Small intestine (tissue), 7 donors: ENCODE data around the gene ZCCHC14. TPM values are rescaled to one million over a fixed set of nuclear protein-coding genes. Genes with fewer than 3 reads are reported as not detected.
A peak's percentile ranks its signal among the peaks of the same experiment; 100 is the strongest.

ENCODE experiments used
- DNase-seq, 2 donors: peaks; one replicate each; pipeline versions ENCODE4 v3.0.0 to v3.0.0-alpha.2; 2013
- FAIRE-seq: peaks from 2 replicates; lab custom pipeline; 2012; peaks lifted over from hg19 to GRCh38; lab: Jason Lieb, UNC
- H3K27ac ChIP-seq, 3 donors: one replicate each; pipeline ENCODE4 v1.5.1; 2013; ENCODE audit warnings: low read length in 2 of 3, mild to moderate bottlenecking in 2 of 3, control low read depth in 1 of 3, inconsistent platforms in 1 of 3, low read depth in 1 of 3, moderate library complexity in 1 of 3
- H3K27me3 ChIP-seq, 3 donors: one replicate each; pipeline ENCODE4 v1.6.1; 2013; ENCODE audit warnings: low read length in 3 of 3, inconsistent platforms in 1 of 3; ENCODE audit not compliant: control insufficient read depth in 3 of 3, insufficient read depth in 3 of 3
- H3K36me3 ChIP-seq, 3 donors: one replicate each; pipeline ENCODE4 v1.6.1; 2013; ENCODE audit warnings: low read length in 3 of 3, inconsistent platforms in 1 of 3, low read depth in 1 of 3, mild to moderate bottlenecking in 1 of 3, moderate library complexity in 1 of 3; ENCODE audit not compliant: control insufficient read depth in 3 of 3, insufficient read depth in 2 of 3
- H3K4me1 ChIP-seq, 3 donors: one replicate each; pipeline ENCODE4 v1.6.1; 2013; ENCODE audit warnings: low read length in 2 of 3, inconsistent platforms in 1 of 3, low read depth in 1 of 3, mild to moderate bottlenecking in 1 of 3, moderate library complexity in 1 of 3; ENCODE audit not compliant: control insufficient read depth in 3 of 3, insufficient read depth in 2 of 3
- H3K4me3 ChIP-seq, 3 donors: one replicate each; pipeline ENCODE4 v1.5.1; 2013; ENCODE audit warnings: low read length in 3 of 3, control low read depth in 1 of 3, inconsistent platforms in 1 of 3, low read depth in 1 of 3, mild to moderate bottlenecking in 1 of 3, moderate library complexity in 1 of 3
- H3K9me3 ChIP-seq, 2 donors: one replicate each; pipeline ENCODE4 v1.6.1; 2013; ENCODE audit warnings: low read depth in 1 of 2, low read length in 1 of 2; ENCODE audit not compliant: control insufficient read depth in 2 of 2, insufficient read depth in 1 of 2
- WGBS, 3 donors: extraction: QIAGEN DNeasy Blood & Tissue Kit; methylation state at CpG; one replicate each; pipeline ENCODE4 v1.1.7; 2013; 5-methylcytosine and 5-hydroxymethylcytosine counted together
- polyA plus RNA-seq, 4 donors: library from polyadenylated mRNA; stranded (reverse) in 3 of 4; unstranded in 1 of 4; fragments of 200-250 nt in 3 of 4; fragments of 120-200 nt in 1 of 4; gene quantifications; one replicate each; pipeline versions ENCODE4 v1.2.1 to v1.2.3, GENCODE V29; 2013
- donor health status: healthy with polysubstance abuse.
- donor health status: control.
- donor health status: control.
- donor health status: Bipolar disorder and iron deficiency.
- donor health status: healthy.

Gene ZCCHC14
- polyA plus RNA-seq, 4 donors, result 9.2 to 42.8 (median 13.1) TPM

DNA sequence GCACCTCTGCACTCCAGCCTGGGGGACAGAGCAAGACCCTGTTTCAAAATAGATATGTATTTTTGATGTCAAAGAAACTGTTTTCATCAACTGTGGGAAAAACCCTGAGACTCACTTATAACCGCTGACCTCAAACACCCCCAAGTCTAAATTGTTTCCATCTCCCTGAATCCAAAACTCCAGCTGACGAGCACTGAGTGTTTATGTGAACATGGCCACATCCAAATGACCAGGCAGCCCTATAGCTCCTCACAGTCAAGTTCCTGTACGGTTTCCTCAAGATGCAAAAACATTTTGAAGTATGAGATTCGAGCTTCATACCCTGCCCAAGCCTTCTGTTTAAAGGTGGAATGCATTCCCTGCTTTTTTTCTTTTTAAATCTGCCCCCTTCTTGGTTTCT, 45.3 kb upstream of the ZCCHC14 start:
- Histone ChIP-seq H3K27me3 (peaks cover 0 to 2% (median 2%) of the 10 kb centered on the region in 3 donors), H3K4me1 (peaks cover 0 to 7% (median 0%) of the 10 kb centered on the region in 3 donors), H3K4me3 (no peak overlapping the region), H3K27ac (peak overlapping the region in 1 of 3 donors; percentile 71), H3K9me3 (peaks cover 0 to 18% of the 10 kb centered on the region in 2 donors), H3K36me3 (no peaks in the 10 kb centered on the region)
- 60 to 68% (median 64%) methylated on average over 4 of the region's 4 CpGs for WGBS, 3 donors
- DNase-seq (no peak), FAIRE-seq (no peak)

DNA sequence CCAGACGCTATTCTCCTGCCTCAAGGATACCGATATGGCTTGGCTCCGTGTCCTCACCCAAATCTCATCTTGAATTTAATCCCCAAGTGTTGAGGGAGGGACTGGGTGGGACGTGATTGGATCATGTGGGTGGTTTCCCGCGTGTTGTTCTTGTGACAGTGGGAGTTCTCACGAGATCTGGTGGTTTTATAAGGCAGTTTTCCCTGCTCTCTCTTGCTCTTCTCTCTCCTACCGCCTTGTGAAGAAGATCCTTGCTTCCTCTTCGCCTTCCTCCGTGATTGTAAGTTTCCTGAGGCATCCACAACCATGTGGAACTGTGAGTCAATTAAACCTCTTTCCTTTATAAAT, 43.9 kb upstream of the ZCCHC14 start:
- H3K36me3 ChIP-seq, result no peaks in the 10 kb centered on the region
- DNase-seq, result no peak
- WGBS, 3 donors, result 67 to 81% (median 78%) methylated on average over 10 of the region's 10 CpGs
- H3K27me3 ChIP-seq, result peaks cover 0 to 2% (median 0%) of the 10 kb centered on the region in 3 donors
- no peak overlapping the region for H3K27ac ChIP-seq
- no peak overlapping the region for H3K4me3 ChIP-seq
- no peak for FAIRE-seq
- peaks cover 0 to 7% (median 0%) of the 10 kb centered on the region in 3 donors for H3K4me1 ChIP-seq
- peaks cover 0 to 23% of the 10 kb centered on the region in 2 donors for H3K9me3 ChIP-seq

DNA sequence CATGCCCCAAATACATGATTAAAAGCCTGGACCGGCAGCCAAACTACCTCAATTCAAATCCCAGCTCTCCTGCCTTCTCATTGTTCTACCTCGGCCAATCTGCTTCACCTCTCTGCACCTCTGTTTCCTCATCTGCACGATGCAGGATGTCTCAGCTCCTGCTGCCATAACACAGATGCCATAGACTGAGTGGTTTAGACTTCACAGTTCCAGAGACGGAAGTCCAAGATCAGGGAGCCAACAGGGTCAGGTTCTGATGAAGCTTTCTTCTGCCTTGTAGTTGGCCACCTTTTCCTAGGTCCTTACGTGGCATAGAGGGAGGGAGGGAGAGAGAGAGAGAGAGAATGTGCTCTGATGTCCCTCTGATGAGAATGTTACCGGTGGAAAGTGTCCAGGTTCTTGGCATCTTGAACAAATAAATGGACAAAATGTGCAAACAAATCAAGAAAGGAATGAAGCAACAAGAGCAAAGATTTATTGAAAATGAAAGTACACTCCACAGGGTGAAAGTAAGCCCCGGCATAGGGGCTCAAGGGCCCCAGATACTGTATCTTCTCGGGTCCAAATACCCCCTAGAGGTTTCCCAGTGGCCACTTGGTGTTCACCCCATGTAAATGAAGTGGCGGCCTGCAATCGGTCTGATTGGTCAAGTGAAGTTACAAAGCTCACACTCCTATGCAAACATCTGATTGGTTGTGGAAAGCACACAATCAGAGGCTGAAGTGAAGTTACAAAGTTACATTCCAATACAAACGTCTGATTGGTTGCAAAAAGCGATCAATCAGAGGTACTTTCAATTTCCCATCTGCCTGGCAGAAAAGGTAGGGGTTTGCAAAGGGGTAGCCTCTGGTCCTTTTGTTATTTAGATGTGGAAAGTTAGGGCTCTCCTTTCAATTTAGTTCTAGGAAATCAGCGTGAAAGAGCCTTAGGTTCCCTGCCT, 43.3 kb upstream of the ZCCHC14 start:
- FAIRE-seq, result no peak
- WGBS, 3 donors, result 68 to 74% (median 70%) methylated on average over 13 of the region's 13 CpGs

DNA sequence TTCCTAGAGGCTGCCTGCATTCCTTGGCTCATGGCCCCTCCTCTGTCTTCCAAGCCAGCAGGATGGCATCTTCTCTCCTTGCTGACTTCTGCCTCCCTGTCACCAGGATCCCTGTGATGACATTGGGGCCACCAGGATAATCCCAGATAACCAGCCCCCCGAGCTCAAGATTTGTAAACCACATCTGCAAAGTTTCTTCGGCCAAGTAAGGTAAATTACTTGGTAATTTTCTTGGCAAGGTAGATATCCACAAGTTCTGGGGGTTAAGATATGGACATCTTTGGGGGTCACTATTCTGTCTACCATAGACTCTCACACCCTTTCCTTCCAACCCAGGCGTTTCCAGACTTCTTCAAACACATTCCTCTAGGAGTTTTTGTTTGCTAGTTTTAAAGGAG, 42.6 kb upstream of the ZCCHC14 start:
- DNase-seq (no peak), FAIRE-seq (no peak)
- peaks cover 0 to 26% of the 10 kb centered on the region in 2 donors for H3K9me3 ChIP-seq
- H3K4me1 ChIP-seq, result peaks cover 0 to 4% (median 0%) of the 10 kb centered on the region in 3 donors
- H3K27me3 ChIP-seq, result peaks cover 0 to 2% (median 0%) of the 10 kb centered on the region in 3 donors
- H3K36me3 ChIP-seq, result no peaks in the 10 kb centered on the region
- H3K4me3 ChIP-seq, result no peak overlapping the region
- WGBS, 3 donors, result 50 to 54% (median 54%) methylated on average over 3 of the region's 3 CpGs
- H3K27ac ChIP-seq, result no peak overlapping the region

More for the DNA sequence above, 43.3 kb upstream of the ZCCHC14 start:
- DNase-seq, result no peak
- peaks cover 0 to 26% of the 10 kb centered on the region in 2 donors for H3K9me3 ChIP-seq
- peaks cover 0 to 7% (median 0%) of the 10 kb centered on the region in 3 donors for H3K4me1 ChIP-seq
- no peaks in the 10 kb centered on the region for H3K36me3 ChIP-seq
- H3K27ac ChIP-seq, result no peak overlapping the region
- peaks cover 0 to 2% (median 0%) of the 10 kb centered on the region in 3 donors for H3K27me3 ChIP-seq
- no peak overlapping the region for H3K4me3 ChIP-seq

DNA sequence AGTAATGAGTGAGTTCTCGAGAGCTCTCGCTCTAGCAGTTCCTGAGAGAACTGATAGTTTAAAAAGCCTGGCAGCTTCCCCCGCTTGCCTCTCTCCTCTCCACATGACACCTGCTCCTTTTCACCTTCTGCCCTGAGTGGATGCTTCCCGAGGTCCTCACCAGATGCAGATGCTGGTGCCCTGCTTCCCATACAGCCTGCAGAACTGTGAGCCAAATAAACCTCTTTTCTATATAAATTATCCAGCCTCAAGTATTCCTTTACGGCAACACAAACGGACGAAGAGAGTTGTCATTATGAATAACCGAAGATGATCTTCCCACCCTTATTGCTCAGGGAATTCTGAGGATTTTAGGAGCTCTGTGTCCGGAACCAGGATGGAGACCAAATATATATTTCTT, 41.9 kb upstream of the ZCCHC14 start:
- FAIRE-seq (no peak), DNase-seq (no peak)
- Histone ChIP-seq H3K4me1 (peaks cover 0 to 4% (median 0%) of the 10 kb centered on the region in 3 donors), H3K36me3 (no peaks in the 10 kb centered on the region), H3K9me3 (peaks cover 0 to 28% of the 10 kb centered on the region in 2 donors), H3K27me3 (peaks cover 0 to 2% (median 0%) of the 10 kb centered on the region in 3 donors), H3K27ac (no peak overlapping the region), H3K4me3 (no peak overlapping the region)
- 92 to 94% (median 94%) methylated on average over 9 of the region's 9 CpGs for WGBS, 3 donors

DNA sequence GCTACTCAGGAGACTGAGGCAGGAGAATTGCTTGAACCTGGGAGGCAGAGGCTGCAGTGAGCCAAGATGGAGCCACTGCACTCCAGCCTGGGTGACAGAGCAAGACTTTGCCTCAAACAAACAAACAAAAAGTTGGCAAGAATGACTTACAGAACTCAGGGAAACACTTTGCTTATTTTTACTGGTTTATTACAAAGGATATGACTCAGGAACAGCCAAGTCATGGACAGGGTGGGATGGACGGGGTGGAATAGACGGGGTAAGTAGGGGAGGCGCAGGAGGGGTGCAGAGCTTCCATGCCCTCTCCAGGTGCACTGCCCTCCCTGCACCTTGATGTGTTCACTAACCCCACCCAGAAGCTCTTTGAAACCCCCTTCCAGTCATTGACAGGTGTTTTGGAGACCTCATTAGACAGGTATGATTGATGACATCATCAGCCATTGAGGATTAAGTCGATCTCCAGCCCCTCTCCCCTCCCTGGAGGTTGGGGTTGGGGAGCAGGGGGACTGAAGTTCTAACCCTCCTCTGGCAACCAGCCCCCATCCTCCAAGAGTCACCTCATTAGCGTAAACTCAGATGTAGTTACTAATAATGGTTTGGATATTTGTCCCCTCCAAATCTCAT, 41.3 kb upstream of the ZCCHC14 start:
- Histone ChIP-seq H3K9me3 (peaks cover 0 to 28% of the 10 kb centered on the region in 2 donors), H3K27ac (no peak overlapping the region), H3K4me3 (no peak overlapping the region), H3K27me3 (peaks cover 0 to 2% (median 0%) of the 10 kb centered on the region in 3 donors), H3K4me1 (peaks cover 0 to 4% (median 0%) of the 10 kb centered on the region in 3 donors), H3K36me3 (no peaks in the 10 kb centered on the region)
- WGBS, 3 donors, result 69 to 84% (median 70%) methylated on average over 5 of the region's 5 CpGs
- DNase-seq (no peak), FAIRE-seq (no peak)

DNA sequence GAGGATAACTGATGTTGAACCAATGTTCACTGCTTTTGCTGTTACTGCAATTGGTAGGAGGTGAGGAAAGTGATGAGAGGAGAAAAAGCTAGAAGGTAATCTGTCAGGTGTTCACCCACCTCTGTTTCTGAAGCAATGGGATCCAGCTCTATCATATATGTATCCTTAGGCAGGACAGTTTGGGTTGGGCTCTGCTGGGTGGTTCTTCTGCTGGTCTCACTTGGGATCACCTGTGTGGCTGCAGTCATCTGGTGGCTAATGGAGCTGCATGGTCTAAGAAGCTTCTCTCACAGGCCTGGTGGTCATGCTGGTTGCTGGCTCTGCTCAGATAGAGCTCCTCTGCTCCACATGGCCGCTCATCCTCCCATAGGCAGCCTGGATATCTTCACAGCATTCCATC, 40.2 kb upstream of the ZCCHC14 start:
- no peak for FAIRE-seq
- Histone ChIP-seq H3K9me3 (peaks cover 0 to 28% of the 10 kb centered on the region in 2 donors), H3K27me3 (peaks cover 0 to 2% (median 0%) of the 10 kb centered on the region in 3 donors), H3K27ac (no peak overlapping the region), H3K36me3 (no peaks in the 10 kb centered on the region), H3K4me1 (no peaks in the 10 kb centered on the region), H3K4me3 (no peak overlapping the region)
- DNase-seq, result no peak
- 38 to 70% (median 50%) methylated on average over 1 of the region's 1 CpG for WGBS, 3 donors

DNA sequence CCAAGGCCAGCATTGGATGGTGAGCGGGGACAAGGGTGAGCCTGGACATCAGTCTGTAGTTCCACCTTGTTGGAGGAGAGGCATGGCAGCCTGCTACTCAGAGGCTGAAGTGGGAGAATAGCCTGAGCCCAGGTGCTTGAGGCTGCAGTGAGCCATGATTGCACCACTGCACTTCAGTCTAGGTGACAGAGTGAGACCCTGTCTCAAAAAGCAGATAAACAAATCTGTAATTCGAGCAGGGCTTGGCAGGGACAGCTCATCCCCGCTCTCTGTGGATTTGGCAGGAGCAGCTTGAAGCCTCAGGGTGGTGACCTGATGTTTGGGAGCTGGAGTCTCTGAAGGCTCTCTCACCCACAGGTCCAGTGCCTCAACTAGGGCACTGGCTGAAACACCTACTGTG, 38.6 kb upstream of the ZCCHC14 start:
- DNase-seq (no peak), FAIRE-seq (no peak)
- Histone ChIP-seq H3K9me3 (peaks cover 0 to 28% of the 10 kb centered on the region in 2 donors), H3K36me3 (no peaks in the 10 kb centered on the region), H3K27ac (no peak overlapping the region), H3K4me3 (no peak overlapping the region), H3K4me1 (no peaks in the 10 kb centered on the region), H3K27me3 (peaks cover 0 to 2% (median 0%) of the 10 kb centered on the region in 3 donors)
- WGBS, 3 donors, result 66 to 79% (median 74%) methylated on average over 3 of the region's 3 CpGs
